HEK293T (cell line): ENCODE data around the gene PDZD2.

Source experiments
- BHLHE40 ChIP-seq: fragments of 450-650 bp; IDR thresholded peaks from 2 replicates; pipeline ENCODE4 v1.6.1; 2016; ENCODE audit warnings: mild to moderate bottlenecking, moderate library complexity, borderline replicate concordance
- FOXM1 ChIP-seq: fragments of 450-650 bp; IDR thresholded peaks from 2 replicates; pipeline ENCODE4 v1.6.1; 2017; ENCODE audit warnings: mild to moderate bottlenecking, borderline replicate concordance
- NFRKB ChIP-seq: fragments of 450-650 bp; IDR thresholded peaks from 2 replicates; pipeline ENCODE4 v1.6.1; 2016; ENCODE audit warnings: mild to moderate bottlenecking, moderate library complexity
- SP1 ChIP-seq: fragments of 450-650 bp; IDR thresholded peaks from 2 replicates; pipeline ENCODE4 v1.6.1; 2017
- SUZ12 ChIP-seq: fragments of 450-650 bp; IDR thresholded peaks from 2 replicates; pipeline ENCODE4 v1.6.1; 2016; ENCODE audit warnings: mild to moderate bottlenecking

GRCh38 chr5:31743678-31744077 lies 104.7 kb downstream of the PDZD2 start:
- no peak for TF ChIP-seq FOXM1
- TF ChIP-seq NFRKB, result no peak
- no peak for TF ChIP-seq SP1
- no peak for TF ChIP-seq BHLHE40
- no peak for TF ChIP-seq SUZ12
